ENCODE results near the gene THY1.

DNA sequence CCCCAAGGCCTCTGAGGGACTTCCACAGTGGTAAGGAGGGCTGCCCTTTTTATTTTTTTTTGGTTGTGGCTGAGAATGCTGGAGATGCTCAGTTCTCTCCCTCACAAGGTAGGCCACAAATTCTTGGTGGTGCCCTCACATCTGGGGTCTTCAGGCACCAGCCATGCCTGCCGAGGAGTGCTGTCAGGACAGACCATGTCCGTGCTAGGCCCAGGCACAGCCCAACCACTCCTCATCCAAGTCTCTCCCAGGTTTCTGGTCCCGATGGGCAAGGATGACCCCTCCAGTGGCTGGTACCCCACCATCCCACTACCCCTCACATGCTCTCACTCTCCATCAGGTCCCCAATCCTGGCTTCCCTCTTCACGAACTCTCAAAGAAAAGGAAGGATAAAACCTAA is 4.2 kb downstream of the THY1 start:
- TF ChIP-seq, protein P1, sequence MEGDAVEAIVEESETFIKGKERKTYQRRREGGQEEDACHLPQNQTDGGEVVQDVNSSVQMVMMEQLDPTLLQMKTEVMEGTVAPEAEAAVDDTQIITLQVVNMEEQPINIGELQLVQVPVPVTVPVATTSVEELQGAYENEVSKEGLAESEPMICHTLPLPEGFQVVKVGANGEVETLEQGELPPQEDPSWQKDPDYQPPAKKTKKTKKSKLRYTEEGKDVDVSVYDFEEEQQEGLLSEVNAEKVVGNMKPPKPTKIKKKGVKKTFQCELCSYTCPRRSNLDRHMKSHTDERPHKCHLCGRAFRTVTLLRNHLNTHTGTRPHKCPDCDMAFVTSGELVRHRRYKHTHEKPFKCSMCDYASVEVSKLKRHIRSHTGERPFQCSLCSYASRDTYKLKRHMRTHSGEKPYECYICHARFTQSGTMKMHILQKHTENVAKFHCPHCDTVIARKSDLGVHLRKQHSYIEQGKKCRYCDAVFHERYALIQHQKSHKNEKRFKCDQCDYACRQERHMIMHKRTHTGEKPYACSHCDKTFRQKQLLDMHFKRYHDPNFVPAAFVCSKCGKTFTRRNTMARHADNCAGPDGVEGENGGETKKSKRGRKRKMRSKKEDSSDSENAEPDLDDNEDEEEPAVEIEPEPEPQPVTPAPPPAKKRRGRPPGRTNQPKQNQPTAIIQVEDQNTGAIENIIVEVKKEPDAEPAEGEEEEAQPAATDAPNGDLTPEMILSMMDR (IDR thresholded peaks at IDR 0.05; ENCODE audit: low read length) = no peak
- no peak for TF ChIP-seq EZH2phosphoT487 (IDR thresholded peaks at IDR 0.05; ENCODE audit: low read length)

All from MM.1S (cell line).